Small intestine (tissue), 7 donors: ENCODE results near the gene ZMIZ1. TPM values are rescaled to one million over a fixed set of nuclear protein-coding genes. Genes with fewer than 3 reads are reported as not detected.
"Not testable (repeated sequence)": the region's sequence is repeated elsewhere in the genome, so short reads cannot be mapped to it uniquely, and the experiment has no call there.

Experiments
- DNase-seq, 2 donors: peaks; one replicate each; pipeline versions ENCODE4 v3.0.0 to v3.0.0-alpha.2; 2013
- FAIRE-seq: peaks from 2 replicates; lab custom pipeline; 2012; peaks lifted over from hg19 to GRCh38; lab: Jason Lieb, UNC
- H3K27ac ChIP-seq, 3 donors: one replicate each; pipeline ENCODE4 v1.5.1; 2013; ENCODE audit warnings: low read length in 2 of 3, mild to moderate bottlenecking in 2 of 3, control low read depth in 1 of 3, inconsistent platforms in 1 of 3, low read depth in 1 of 3, moderate library complexity in 1 of 3
- H3K27me3 ChIP-seq, 3 donors: one replicate each; pipeline ENCODE4 v1.6.1; 2013; ENCODE audit warnings: low read length in 3 of 3, inconsistent platforms in 1 of 3; ENCODE audit not compliant: control insufficient read depth in 3 of 3, insufficient read depth in 3 of 3
- H3K36me3 ChIP-seq, 3 donors: one replicate each; pipeline ENCODE4 v1.6.1; 2013; ENCODE audit warnings: low read length in 3 of 3, inconsistent platforms in 1 of 3, low read depth in 1 of 3, mild to moderate bottlenecking in 1 of 3, moderate library complexity in 1 of 3; ENCODE audit not compliant: control insufficient read depth in 3 of 3, insufficient read depth in 2 of 3
- H3K4me1 ChIP-seq, 3 donors: one replicate each; pipeline ENCODE4 v1.6.1; 2013; ENCODE audit warnings: low read length in 2 of 3, inconsistent platforms in 1 of 3, low read depth in 1 of 3, mild to moderate bottlenecking in 1 of 3, moderate library complexity in 1 of 3; ENCODE audit not compliant: control insufficient read depth in 3 of 3, insufficient read depth in 2 of 3
- H3K4me3 ChIP-seq, 3 donors: one replicate each; pipeline ENCODE4 v1.5.1; 2013; ENCODE audit warnings: low read length in 3 of 3, control low read depth in 1 of 3, inconsistent platforms in 1 of 3, low read depth in 1 of 3, mild to moderate bottlenecking in 1 of 3, moderate library complexity in 1 of 3
- H3K9me3 ChIP-seq, 2 donors: one replicate each; pipeline ENCODE4 v1.6.1; 2013; ENCODE audit warnings: low read depth in 1 of 2, low read length in 1 of 2; ENCODE audit not compliant: control insufficient read depth in 2 of 2, insufficient read depth in 1 of 2
- WGBS, 3 donors: extraction: QIAGEN DNeasy Blood & Tissue Kit; methylation state at CpG; one replicate each; pipeline ENCODE4 v1.1.7; 2013; 5-methylcytosine and 5-hydroxymethylcytosine counted together
- polyA plus RNA-seq, 4 donors: library from polyadenylated mRNA; stranded (reverse) in 3 of 4; unstranded in 1 of 4; fragments of 200-250 nt in 3 of 4; fragments of 120-200 nt in 1 of 4; gene quantifications; one replicate each; pipeline versions ENCODE4 v1.2.1 to v1.2.3, GENCODE V29; 2013
- donor health status: healthy with polysubstance abuse.
- donor health status: control.
- donor health status: control.
- donor health status: Bipolar disorder and iron deficiency.
- donor health status: healthy.

Gene ZMIZ1
- polyA plus RNA-seq, 4 donors: 15.1 to 40.7 (median 19.9) TPM

DNA sequence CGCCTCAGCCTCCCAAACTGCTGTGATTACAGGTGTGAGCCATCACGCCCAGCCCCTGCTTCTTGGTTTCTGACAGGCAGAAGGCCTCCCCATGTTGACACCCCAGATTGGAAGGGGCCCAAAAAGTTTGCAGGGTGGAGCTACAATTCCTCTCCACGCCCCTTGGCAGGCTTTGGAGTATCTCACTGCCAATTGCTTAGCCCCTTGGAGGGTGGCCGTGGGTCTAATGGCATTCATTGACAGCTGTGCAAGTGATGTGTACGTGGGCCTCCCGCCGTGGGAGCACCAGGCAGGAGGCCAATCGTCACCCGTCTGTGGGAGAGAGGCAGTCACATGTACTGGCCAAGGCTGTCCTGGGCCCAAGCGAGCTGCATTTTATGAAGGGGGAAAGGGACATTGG lies 204.8 kb downstream of the ZMIZ1 start:
- FAIRE-seq (no peak), DNase-seq (no peak)
- WGBS, 3 donors: 65 to 86% (median 81%) methylated on average over 10 of the region's 10 CpGs
- Histone ChIP-seq H3K36me3 (peaks cover 0 to 87% (median 10%) of the 10 kb centered on the region in 3 donors), H3K4me3 (no peak overlapping the region), H3K27me3 (no peaks in the 10 kb centered on the region), H3K4me1 (no peaks in the 10 kb centered on the region), H3K27ac (peak overlapping the region in 1 of 3 donors; percentile 69), H3K9me3 (peaks cover 0 to 6% of the 10 kb centered on the region in 2 donors)

DNA sequence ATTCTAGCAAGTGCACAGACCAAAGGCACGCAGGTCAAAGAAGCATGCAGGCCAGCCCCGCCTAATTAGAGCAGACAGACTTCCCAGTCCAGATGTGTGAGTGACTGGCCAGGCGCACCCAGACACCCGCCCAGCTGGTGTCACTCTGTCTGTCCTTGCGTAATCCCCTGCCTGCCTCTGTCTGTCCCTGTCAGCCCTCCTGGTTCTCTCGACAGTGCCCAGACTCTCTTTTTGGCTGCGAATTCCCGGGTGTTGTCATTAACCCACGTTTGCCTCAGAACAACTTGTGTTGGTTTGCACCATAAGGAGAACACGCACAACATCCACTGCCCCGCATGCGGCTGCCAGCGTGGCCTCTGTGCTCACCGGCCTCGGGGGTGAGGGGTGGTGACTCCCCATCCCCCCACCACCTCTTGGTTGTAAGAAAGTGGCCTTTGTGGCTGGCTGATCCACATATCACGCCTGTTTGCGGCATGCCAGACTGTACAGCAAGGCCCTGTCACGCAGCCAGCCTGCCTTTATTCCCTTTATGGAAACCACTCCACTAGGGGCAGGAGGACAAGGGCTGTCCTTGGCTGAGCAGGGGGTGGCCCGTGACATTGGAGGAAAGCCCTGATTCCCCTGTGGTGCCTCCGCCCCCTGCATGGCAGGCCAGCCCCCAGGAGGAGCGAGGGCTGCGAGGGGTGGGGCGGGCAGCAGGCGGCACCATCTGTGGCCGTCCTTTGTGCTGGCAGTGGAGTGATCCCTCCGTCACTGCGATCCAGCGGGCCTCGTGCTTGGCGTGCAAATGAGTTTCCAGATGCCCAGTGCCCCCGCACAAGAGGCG lies 205.7 kb downstream of the ZMIZ1 start:
- Histone ChIP-seq H3K36me3 (peaks cover 0 to 80% (median 10%) of the 10 kb centered on the region in 3 donors), H3K27me3 (no peaks in the 10 kb centered on the region), H3K9me3 (peaks cover 0 to 6% of the 10 kb centered on the region in 2 donors), H3K4me1 (no peaks in the 10 kb centered on the region), H3K27ac (peak overlapping the region in 2 of 3 donors; percentile 60 to 69), H3K4me3 (no peak overlapping the region)
- 66 to 84% (median 82%) methylated on average over 30 to 32 of the region's 32 CpGs for WGBS, 3 donors
- FAIRE-seq (no peak), DNase-seq (no peak)

DNA sequence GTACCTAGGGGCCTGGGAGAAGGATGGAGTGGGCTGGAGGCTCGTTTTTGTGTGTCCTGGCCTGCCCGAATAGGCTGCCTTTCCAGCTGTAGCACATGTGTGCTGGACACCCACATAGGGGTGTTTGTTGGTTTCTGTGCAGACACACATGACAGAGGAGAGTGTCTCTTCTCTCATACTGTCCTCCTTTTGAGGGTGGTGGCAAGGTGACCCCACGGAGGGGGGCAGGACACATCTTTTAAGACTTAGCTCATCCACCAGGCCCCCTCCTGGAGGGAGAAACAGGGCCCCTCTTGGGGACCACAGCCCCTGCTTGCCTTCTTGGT lies 206.3 kb downstream of the ZMIZ1 start:
- Histone ChIP-seq H3K36me3 (peaks cover 0 to 79% (median 10%) of the 10 kb centered on the region in 3 donors), H3K9me3 (peaks cover 0 to 6% of the 10 kb centered on the region in 2 donors), H3K27ac (peak overlapping the region in 2 of 3 donors; percentile 60 to 69), H3K4me3 (no peak overlapping the region), H3K27me3 (no peaks in the 10 kb centered on the region), H3K4me1 (no peaks in the 10 kb centered on the region)
- 65 to 87% (median 74%) methylated on average over 3 of the region's 3 CpGs for WGBS, 3 donors
- DNase-seq (no peak), FAIRE-seq (no peak)

DNA sequence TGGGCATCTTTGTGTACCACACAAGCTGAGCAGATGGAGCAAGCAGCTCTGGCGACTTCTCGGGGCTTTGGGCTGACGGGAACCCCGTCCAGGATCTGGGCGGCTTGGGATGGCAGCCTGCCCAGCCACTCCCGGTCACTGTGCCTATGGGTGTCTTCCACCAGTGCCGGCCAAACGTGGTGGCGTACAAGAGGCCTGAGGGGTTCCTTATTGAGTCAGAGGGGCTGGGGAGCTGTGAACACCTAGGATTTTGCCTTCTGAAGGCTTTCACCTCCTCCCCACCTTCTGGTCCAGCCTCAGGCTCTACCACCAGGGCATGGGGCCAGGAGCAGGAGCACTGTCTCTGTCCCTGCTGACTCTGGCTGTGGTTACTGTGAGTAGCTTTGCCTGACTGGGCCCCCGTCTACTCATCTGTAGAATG lies 206.7 kb downstream of the ZMIZ1 start:
- H3K9me3 ChIP-seq: peaks cover 0 to 6% of the 10 kb centered on the region in 2 donors
- H3K27ac ChIP-seq: peak overlapping the region in 2 of 3 donors; percentile 60 to 69
- FAIRE-seq: no peak
- H3K4me1 ChIP-seq: no peaks in the 10 kb centered on the region
- DNase-seq: no peak
- peaks cover 0 to 79% (median 10%) of the 10 kb centered on the region in 3 donors for H3K36me3 ChIP-seq
- no peak overlapping the region for H3K4me3 ChIP-seq
- WGBS, 3 donors: 57 to 89% (median 77%) methylated on average over 10 of the region's 10 CpGs
- H3K27me3 ChIP-seq: no peaks in the 10 kb centered on the region

- H3K9me3 ChIP-seq: peaks cover 0 to 6% of the 10 kb centered on the region in 2 donors
- FAIRE-seq: no peak
- no peaks in the 10 kb centered on the region for H3K27me3 ChIP-seq
- no peak overlapping the region for H3K4me3 ChIP-seq
- 89 to 95% (median 93%) methylated on average over 13 of the region's 13 CpGs for WGBS, 3 donors
- H3K4me1 ChIP-seq: no peaks in the 10 kb centered on the region
- no peak for DNase-seq
- H3K36me3 ChIP-seq: peaks cover 0 to 79% (median 16%) of the 10 kb centered on the region in 3 donors
- H3K27ac ChIP-seq: no peak overlapping the region
These were observed 209.0 kb downstream of the ZMIZ1 start for GRCh38 chr10:79277579-79278269.

- 94 to 98% (median 96%) methylated on average over 13 to 33 of the region's 33 CpGs for WGBS, 3 donors
- H3K36me3 ChIP-seq: peaks cover 0 to 76% (median 17%) of the 10 kb centered on the region in 3 donors
- not testable (repeated sequence) for H3K27me3 ChIP-seq
These were observed 210.3 kb downstream of the ZMIZ1 start for GRCh38 chr10:79279047-79279446.

DNA sequence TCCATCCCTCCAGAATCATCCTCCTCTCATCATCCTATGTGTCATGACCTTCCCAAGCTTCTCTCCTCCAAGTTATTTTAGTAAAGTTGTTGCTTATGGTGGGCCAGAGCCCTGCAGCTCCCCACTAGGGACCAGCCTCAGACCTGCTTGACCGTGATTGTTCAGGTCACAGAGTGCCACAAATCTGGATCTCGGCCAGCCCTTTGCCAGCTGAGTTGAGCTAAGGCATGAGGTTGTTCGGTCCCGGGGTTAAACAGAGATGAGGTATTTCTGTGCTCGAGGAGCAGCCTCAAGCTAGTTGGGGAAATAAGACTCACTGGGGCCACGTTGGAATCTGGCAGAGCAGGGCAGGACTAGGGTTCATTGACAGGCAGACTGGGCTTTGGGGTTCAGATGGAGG lies 212.2 kb downstream of the ZMIZ1 start:
- Histone ChIP-seq H3K9me3 (peaks cover 0 to 6% of the 10 kb centered on the region in 2 donors), H3K4me1 (peaks cover 0 to 7% (median 0%) of the 10 kb centered on the region in 3 donors), H3K27ac (no peak overlapping the region), H3K36me3 (peaks cover 0 to 73% (median 17%) of the 10 kb centered on the region in 3 donors), H3K27me3 (no peaks in the 10 kb centered on the region), H3K4me3 (no peak overlapping the region)
- DNase-seq (no peak), FAIRE-seq (no peak)
- 88 to 92% (median 90%) methylated on average over 6 of the region's 6 CpGs for whole genome bisulfite sequencing, 3 donors

More at GRCh38 chr10:79279047-79279446, 210.3 kb downstream of the ZMIZ1 start:
- not testable (repeated sequence) for FAIRE-seq, H3K27ac ChIP-seq, H3K4me1 ChIP-seq, H3K4me3 ChIP-seq, H3K9me3 ChIP-seq, DNase-seq

DNA sequence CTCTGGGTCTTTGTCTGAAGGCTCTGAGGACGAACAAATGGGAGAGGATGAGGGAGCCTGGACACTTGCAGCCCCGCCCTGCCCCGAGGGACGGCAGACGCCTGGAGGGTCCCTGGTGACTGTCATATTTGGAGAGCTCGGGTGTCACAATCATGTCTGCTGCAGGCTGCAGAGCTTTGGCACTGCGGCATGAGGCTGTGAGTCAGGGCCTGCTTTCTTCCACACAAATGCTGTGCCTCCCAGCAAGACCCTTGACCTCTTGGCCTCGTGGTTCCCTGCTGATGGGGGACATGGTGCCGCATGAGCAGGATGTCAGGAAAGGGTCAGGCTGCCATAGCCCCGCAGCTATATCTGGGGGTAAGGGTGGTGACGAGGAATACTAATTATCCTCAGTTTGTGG lies 213.6 kb downstream of the ZMIZ1 start:
- Histone ChIP-seq H3K27ac (no peak overlapping the region), H3K4me3 (no peak overlapping the region), H3K9me3 (peaks cover 0 to 6% of the 10 kb centered on the region in 2 donors), H3K36me3 (peaks cover 0 to 73% (median 12%) of the 10 kb centered on the region in 3 donors), H3K27me3 (no peaks in the 10 kb centered on the region), H3K4me1 (peaks cover 0 to 12% (median 0%) of the 10 kb centered on the region in 3 donors)
- FAIRE-seq (no peak), DNase-seq (no peak)
- 80 to 94% (median 89%) methylated on average over 11 of the region's 11 CpGs for WGBS, 3 donors
